IPS DF 6.9 (cell line): ENCODE measurements around the gene DGAT2L6.
"Not testable (repeated sequence)": the region's sequence is repeated elsewhere in the genome, so short reads cannot be mapped to it uniquely, and the experiment has no call there.

ENCODE experiments used
- DNase-seq: peaks from one replicate; pipeline ENCODE4 v3.0.0-alpha.2; 2013; ENCODE audit warnings: low read depth, low spot score
- H3K27ac ChIP-seq: one replicate; pipeline ENCODE4 v1.5.1; 2013; ENCODE audit warnings: low read length, control low read depth
- H3K27me3 ChIP-seq: 2 replicates; pipeline ENCODE4 v1.6.1; 2013; ENCODE audit warnings: mild to moderate bottlenecking, low read length; ENCODE audit not compliant: control insufficient read depth, insufficient read depth
- H3K36me3 ChIP-seq: 2 replicates; pipeline ENCODE4 v1.6.1; 2013; ENCODE audit warnings: low read length; ENCODE audit not compliant: control insufficient read depth, insufficient read depth
- H3K4me1 ChIP-seq: 2 replicates; pipeline ENCODE4 v1.6.1; 2013; ENCODE audit warnings: low read length; ENCODE audit not compliant: control insufficient read depth, insufficient read depth
- H3K4me3 ChIP-seq: 2 replicates; pipeline ENCODE4 v1.5.1; 2013; ENCODE audit warnings: mild to moderate bottlenecking, low read length
- H3K9me3 ChIP-seq: 2 replicates; pipeline ENCODE4 v1.6.1; 2013; ENCODE audit warnings: low read length, inconsistent platforms; ENCODE audit not compliant: control insufficient read depth, insufficient read depth
- WGBS: extraction: QIAGEN DNeasy Blood & Tissue Kit; methylation state at CpG from one replicate; pipeline ENCODE4 v1.1.7; 2013; ENCODE audit warnings: mixed read lengths, missing lambda C conversion rate; ENCODE audit not compliant: insufficient read length, insufficient coverage; 5-methylcytosine and 5-hydroxymethylcytosine counted together

The DGAT2L6 gene

GRCh38 chrX:70196961-70197720 lies 19.9 kb downstream of the DGAT2L6 start:
- WGBS, result no CpG with 5 or more reads among the region's 12 CpGs
- H3K27me3 ChIP-seq, result no peaks in the 10 kb centered on the region
- no peaks in the 10 kb centered on the region for H3K36me3 ChIP-seq
- no peak overlapping the region for H3K27ac ChIP-seq
- DNase-seq, result peak; percentile 41
- H3K9me3 ChIP-seq, result no peaks in the 10 kb centered on the region
- no peaks in the 10 kb centered on the region for H3K4me1 ChIP-seq
- no peak overlapping the region for H3K4me3 ChIP-seq

DNA sequence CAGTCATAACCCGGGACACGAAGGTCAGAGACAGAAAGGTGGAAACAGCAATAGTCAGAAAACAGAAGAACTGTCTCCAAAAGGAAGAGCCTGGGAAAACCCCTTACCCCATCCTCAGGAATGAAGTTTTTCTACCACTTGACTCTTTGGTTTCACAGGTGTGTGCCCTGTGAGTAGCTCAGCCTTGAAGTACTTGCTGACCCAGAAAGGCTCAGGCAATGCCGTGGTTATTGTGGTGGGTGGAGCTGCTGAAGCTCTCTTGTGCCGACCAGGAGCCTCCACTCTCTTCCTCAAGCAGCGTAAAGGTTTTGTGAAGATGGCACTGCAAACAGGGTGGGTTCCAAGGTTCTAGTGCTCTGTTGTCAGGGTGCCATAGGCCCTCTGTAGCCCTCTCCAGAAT lies 24.4 kb downstream of the DGAT2L6 start:
- Histone ChIP-seq H3K4me3 (no peak overlapping the region), H3K4me1 (no peaks in the 10 kb centered on the region), H3K27ac (no peak overlapping the region), H3K27me3 (no peaks in the 10 kb centered on the region), H3K9me3 (no peaks in the 10 kb centered on the region), H3K36me3 (no peaks in the 10 kb centered on the region)
- no CpG with 5 or more reads among the region's 5 CpGs for WGBS
- no peak for DNase-seq

- Histone ChIP-seq H3K4me3 (no peak overlapping the region), H3K27me3 (no peaks in the 10 kb centered on the region), H3K36me3 (no peaks in the 10 kb centered on the region), H3K4me1 (no peaks in the 10 kb centered on the region), H3K9me3 (no peaks in the 10 kb centered on the region), H3K27ac (no peak overlapping the region)
- no peak for DNase-seq
Observed at GRCh38 chrX:70208479-70208878, 31.2 kb downstream of the DGAT2L6 start.

- DNase-seq, result not testable (repeated sequence)
Observed at GRCh38 chrX:70209570-70209969, 32.3 kb downstream of the DGAT2L6 start.

GRCh38 chrX:70219938-70220764 lies 42.9 kb downstream of the DGAT2L6 start:
- no peak for DNase-seq
- H3K4me3 ChIP-seq, result no peak overlapping the region
- no peaks in the 10 kb centered on the region for H3K27me3 ChIP-seq
- H3K4me1 ChIP-seq, result no peaks in the 10 kb centered on the region
- no peaks in the 10 kb centered on the region for H3K9me3 ChIP-seq
- no peaks in the 10 kb centered on the region for H3K36me3 ChIP-seq
- WGBS, result no CpG with 5 or more reads among the region's 5 CpGs
- no peak overlapping the region for H3K27ac ChIP-seq

More at GRCh38 chrX:70209570-70209969, 32.3 kb downstream of the DGAT2L6 start:
- not testable (repeated sequence) for H3K4me3 ChIP-seq, H3K27me3 ChIP-seq, H3K9me3 ChIP-seq, H3K27ac ChIP-seq, H3K36me3 ChIP-seq, H3K4me1 ChIP-seq
- WGBS, result no CpG with 5 or more reads among the region's 6 CpGs

DNA sequence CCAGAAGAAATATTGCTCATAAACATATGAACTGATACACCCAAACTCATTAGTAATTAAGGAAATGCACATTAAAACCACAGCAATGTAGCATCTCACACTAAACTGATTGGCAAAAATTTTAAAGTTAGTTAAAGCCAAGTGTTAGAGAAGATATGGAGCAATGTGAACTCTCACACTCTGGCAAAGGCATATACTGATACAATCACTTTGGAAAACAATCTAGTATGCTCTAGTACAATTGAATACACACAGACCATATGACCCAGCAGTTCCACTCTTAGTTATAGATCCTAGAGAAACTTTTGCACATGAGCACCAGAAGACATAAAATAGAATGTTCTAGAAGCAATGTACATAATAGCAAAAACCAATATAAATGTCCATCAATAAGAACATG lies 48.8 kb downstream of the DGAT2L6 start:
- H3K4me3 ChIP-seq, result no peak overlapping the region
- H3K27me3 ChIP-seq, result no peaks in the 10 kb centered on the region
- no peak overlapping the region for H3K27ac ChIP-seq
- H3K36me3 ChIP-seq, result no peaks in the 10 kb centered on the region
- no peaks in the 10 kb centered on the region for H3K4me1 ChIP-seq
- no peaks in the 10 kb centered on the region for H3K9me3 ChIP-seq
- DNase-seq, result no peak

DNA sequence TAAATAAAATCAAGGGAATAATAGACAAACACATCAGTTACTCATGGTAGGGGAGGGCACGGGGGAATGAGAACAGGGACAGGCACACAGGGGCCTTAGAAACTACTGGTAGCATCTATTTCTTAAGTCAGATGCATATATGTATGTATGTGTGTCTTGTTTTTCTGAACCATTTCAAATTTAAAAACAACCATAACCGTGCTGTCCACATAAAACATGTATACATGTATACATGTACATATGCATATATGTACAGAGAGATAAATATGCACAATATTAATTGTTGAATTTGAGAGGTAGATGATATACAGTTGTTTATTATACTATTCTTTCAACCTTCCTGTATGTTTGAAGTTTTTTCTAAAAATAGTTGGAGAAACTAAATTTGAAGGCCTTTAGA lies 49.4 kb downstream of the DGAT2L6 start:
- Histone ChIP-seq H3K4me1 (no peaks in the 10 kb centered on the region), H3K27ac (no peak overlapping the region), H3K36me3 (no peaks in the 10 kb centered on the region), H3K4me3 (no peak overlapping the region), H3K27me3 (no peaks in the 10 kb centered on the region), H3K9me3 (no peaks in the 10 kb centered on the region)
- no CpG with 5 or more reads among the region's 2 CpGs for WGBS
- no peak for DNase-seq

- H3K4me3 ChIP-seq, result no peak overlapping the region
- H3K4me1 ChIP-seq, result no peaks in the 10 kb centered on the region
- H3K36me3 ChIP-seq, result no peaks in the 10 kb centered on the region
- no peak for DNase-seq
- no peak overlapping the region for H3K27ac ChIP-seq
- H3K9me3 ChIP-seq, result no peaks in the 10 kb centered on the region
- no CpG with 5 or more reads among the region's 4 CpGs for WGBS
- H3K27me3 ChIP-seq, result no peaks in the 10 kb centered on the region
Observed at GRCh38 chrX:70231666-70232065, 54.4 kb downstream of the DGAT2L6 start.

GRCh38 chrX:70234355-70234754 lies 57.1 kb downstream of the DGAT2L6 start, which contains the start of gene AWAT1:
TSS of gene AWAT1 (plus strand) at chrX:70234655. CDS start at chrX:70234696, 41 bp downstream.
- DNase-seq, result no peak
- Histone ChIP-seq H3K27me3 (no peaks in the 10 kb centered on the region), H3K4me3 (no peak within 1 kb of the TSS), H3K4me1 (no peaks in the 10 kb centered on the region), H3K27ac (no peak within 1 kb of the TSS), H3K36me3 (no peaks in the 10 kb centered on the region), H3K9me3 (no peaks in the 10 kb centered on the region)
- no CpG with 5 or more reads among the region's 3 CpGs for WGBS

DNA sequence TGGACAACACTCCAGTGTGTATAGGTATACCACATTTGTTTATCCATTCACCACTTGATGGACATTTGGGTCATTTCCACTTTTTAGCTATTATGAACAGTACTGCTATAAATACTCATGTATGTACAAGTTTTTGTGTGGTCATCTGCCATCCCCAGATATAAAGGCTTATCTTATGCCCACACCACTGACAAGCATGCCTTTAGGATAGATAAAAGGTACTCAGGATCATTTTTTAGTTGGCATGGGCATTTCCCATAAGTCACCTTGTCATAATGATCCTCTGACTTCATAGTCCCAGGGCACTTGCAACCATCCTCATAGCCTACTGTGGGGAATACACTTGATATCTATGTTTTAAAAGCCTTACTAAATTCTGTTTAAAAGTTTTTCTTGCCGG lies 63.5 kb downstream of the DGAT2L6 start:
- Histone ChIP-seq H3K4me3 (no peak overlapping the region), H3K27ac (no peak overlapping the region), H3K27me3 (no peaks in the 10 kb centered on the region), H3K36me3 (no peaks in the 10 kb centered on the region), H3K4me1 (no peaks in the 10 kb centered on the region), H3K9me3 (no peaks in the 10 kb centered on the region)
- DNase-seq, result no peak
- WGBS, result no CpG with 5 or more reads among the region's 1 CpG
